Esophagus muscularis mucosa (tissue), 4 donors: ENCODE data around the gene RAB40C. TPM values are rescaled to one million over a fixed set of nuclear protein-coding genes. Genes with fewer than 3 reads are reported as not detected.

ENCODE experiments used
- DNase-seq: peaks from one replicate; pipeline ENCODE4 v3.0.0-alpha.2; 2017; ENCODE audit errors: extremely low spot score
- H3K27ac ChIP-seq, 4 donors: fragments of 200-600 bp; sonication (generic); replicated peaks in 1 of 4; 1 replicate in 3 of 4; 2 replicates in 1 of 4; pipeline ENCODE4 v1.5.1; 2016 to 2019; ENCODE audit warnings: mild to moderate bottlenecking in 1 of 4
- H3K27me3 ChIP-seq, 4 donors: fragments of 200-600 bp; sonication (generic); one replicate each; pipeline versions ENCODE4 v1.5.1 to v1.6.0; 2016 to 2019
- H3K36me3 ChIP-seq, 4 donors: fragments of 200-600 bp; sonication (generic); one replicate each; pipeline ENCODE4 v1.5.1; 2016 to 2019
- H3K4me1 ChIP-seq, 4 donors: fragments of 200-600 bp; sonication (generic); one replicate each; pipeline ENCODE4 v1.5.1; 2016 to 2019
- H3K4me3 ChIP-seq, 4 donors: fragments of 200-600 bp; sonication (generic); 1 replicate in 2 of 4; 2 replicates in 2 of 4; pipeline ENCODE4 v1.5.1; 2016 to 2019; ENCODE audit warnings: mild to moderate bottlenecking in 4 of 4, moderate library complexity in 1 of 4
- H3K9me3 ChIP-seq, 4 donors: fragments of 200-600 bp; sonication (generic); 1 replicate in 3 of 4; 2 replicates in 1 of 4; pipeline ENCODE4 v1.5.1; 2016 to 2019
- CTCF ChIP-seq, 3 experiments: fragments of 200-600 bp in 2 of 3; fragments of 450-650 bp in 1 of 3; sonication (generic) in 2 of 3; IDR thresholded peaks; one replicate each; pipeline ENCODE4 v1.5.1; 2017 to 2019; ENCODE audit warnings: antibody characterized with exemption in 3 of 3, mild to moderate bottlenecking in 2 of 3, moderate library complexity in 1 of 3
- EP300 ChIP-seq: sonication (generic); formaldehyde crosslinking; IDR thresholded peaks from one replicate; pipeline ENCODE4 v1.6.1; 2017; ENCODE audit warnings: antibody characterized with exemption
- POLR2A ChIP-seq: fragments of 450-650 bp; IDR thresholded peaks from one replicate; pipeline ENCODE4 v1.6.1; 2017; ENCODE audit warnings: antibody characterized with exemption, moderate library complexity, mild to moderate bottlenecking, low read depth
- POLR2AphosphoS5 ChIP-seq, 2 donors: sonication (generic); formaldehyde crosslinking; IDR thresholded peaks; one replicate each; pipeline ENCODE4 v1.6.1; 2017; ENCODE audit warnings: antibody characterized with exemption in 2 of 2
- WGBS: methylation state at CpG from one replicate; pipeline ENCODE4 v1.1.5; 2018; 5-methylcytosine and 5-hydroxymethylcytosine counted together
- intact Hi-C: fragments of 100-400 bp; cut with DNase I; formaldehyde crosslinking; loops from one replicate; pipeline ENCODE4 v1.15.1; 2023
- total RNA-seq, 4 donors: library from RNA; depleted of rRNA; stranded (reverse); fragments of >200 nt; gene quantifications; one replicate each; pipeline versions ENCODE4 v1.1.0 to v1.2.1, GENCODE V29; 2016

Gene RAB40C
- total RNA-seq, 4 donors from 2014 or later, result 20.8 to 25.3 (median 23.0) TPM

- intact Hi-C loops, result loop anchor here (5.0 kb wide), 1 partner anchor 83 kb away; no protein-coding TSS in a partner anchor
- Histone ChIP-seq H3K4me3 (peak overlapping the region; percentile 40 to 50 (median 48)), H3K27ac (peak overlapping the region; percentile 81 to 85 (median 82)), H3K4me1 (peaks cover 10 to 25% (median 20%) of the 10 kb centered on the region in 4 donors), H3K36me3 (peaks cover 0 to 35% (median 24%) of the 10 kb centered on the region in 4 donors), H3K9me3 (no peaks in the 10 kb centered on the region), H3K27me3 (no peaks in the 10 kb centered on the region)
- 17% methylated on average over 7 of the region's 43 CpGs for whole genome bisulfite sequencing
- peak; percentile 97 for DNase-seq
- no peak for TF ChIP-seq EP300
- TF ChIP-seq POLR2AphosphoS5 (IDR thresholded peaks at IDR 0.05), result peak; percentile 71 to 77
- TF ChIP-seq CTCF (IDR thresholded peaks at IDR 0.05), result peak; percentile 54 to 69 (median 61)
These were observed 70.8 kb downstream of the RAB40C start for GRCh38 chr16:660459-661183.

- DNase-seq, result no peak
- Histone ChIP-seq H3K9me3 (no peaks in the 10 kb centered on the region), H3K27me3 (no peaks in the 10 kb centered on the region), H3K4me1 (peaks cover 10 to 25% (median 20%) of the 10 kb centered on the region in 4 donors), H3K4me3 (peak overlapping the region; percentile 40 to 49 (median 46)), H3K36me3 (peaks cover 0 to 29% (median 21%) of the 10 kb centered on the region in 4 donors), H3K27ac (peak overlapping the region; percentile 81 to 85 (median 82))
- no peak for TF ChIP-seq POLR2AphosphoS5 (IDR thresholded peaks at IDR 0.05)
- TF ChIP-seq POLR2A, result no peak
- peak in 1 of 3 experiments; percentile 6 for TF ChIP-seq CTCF (IDR thresholded peaks at IDR 0.05)
- no peak for TF ChIP-seq EP300
- 16% methylated on average over 15 of the region's 35 CpGs for WGBS
- intact Hi-C loops, result loop anchor here (5.0 kb wide), 1 partner anchor 84 kb away; no protein-coding TSS in a partner anchor
These were observed 71.4 kb downstream of the RAB40C start for GRCh38 chr16:661184-661821.

- H3K27ac ChIP-seq, result no peak overlapping the region
- H3K9me3 ChIP-seq, result no peaks in the 10 kb centered on the region
- intact Hi-C loops, result loop anchor here (5.0 kb wide), 1 partner anchor 85 kb away; no protein-coding TSS in a partner anchor
- DNase-seq, result no peak
- H3K4me3 ChIP-seq, result no peak overlapping the region
- TF ChIP-seq CTCF (IDR thresholded peaks at IDR 0.05) (no peak), EP300 (no peak), POLR2AphosphoS5 (IDR thresholded peaks at IDR 0.05) (no peak), POLR2A (no peak)
- H3K27me3 ChIP-seq, result no peaks in the 10 kb centered on the region
- H3K36me3 ChIP-seq, result peaks cover 0 to 21% (median 15%) of the 10 kb centered on the region in 4 donors
- 88% methylated on average over 16 of the region's 19 CpGs for WGBS
- H3K4me1 ChIP-seq, result peaks cover 10 to 27% (median 22%) of the 10 kb centered on the region in 4 donors
These were observed 72.2 kb downstream of the RAB40C start for GRCh38 chr16:662095-662494.

GRCh38 chr16:662597-662996 is 72.7 kb downstream of the RAB40C start:
- Histone ChIP-seq H3K36me3 (peaks cover 0 to 16% (median 12%) of the 10 kb centered on the region in 4 donors), H3K27me3 (no peaks in the 10 kb centered on the region), H3K9me3 (no peaks in the 10 kb centered on the region), H3K4me1 (peaks cover 15 to 32% (median 27%) of the 10 kb centered on the region in 4 donors), H3K27ac (no peak overlapping the region), H3K4me3 (no peak overlapping the region)
- intact Hi-C loops, result loop anchor here (5.0 kb wide), 1 partner anchor 85 kb away; no protein-coding TSS in a partner anchor
- 91% methylated on average over 16 of the region's 21 CpGs for WGBS
- TF ChIP-seq POLR2A (no peak), CTCF (IDR thresholded peaks at IDR 0.05) (no peak), POLR2AphosphoS5 (IDR thresholded peaks at IDR 0.05) (no peak), EP300 (no peak)
- DNase-seq, result no peak
